Smooth muscle cell (in vitro differentiated cells): Measurements from ENCODE around the gene ABCC1. TPM values are rescaled to one million over a fixed set of nuclear protein-coding genes. Genes with fewer than 3 reads are reported as not detected.

ENCODE experiments used
- DNase-seq: peaks from one replicate; lab custom pipeline; 2025; ENCODE audit not compliant: unreplicated experiment; lab: John Stamatoyannopoulos, UW
- H2AFZ ChIP-seq: fragments of 200-600 bp; sonication (generic); 2 replicates; pipeline ENCODE4 v1.6.0; 2016; ENCODE audit warnings: antibody characterized with exemption, low read depth, mild to moderate bottlenecking
- H3F3A ChIP-seq: fragments of 200-600 bp; sonication (generic); 2 replicates; pipeline ENCODE4 v1.6.0; 2017; ENCODE audit warnings: antibody characterized with exemption, low read depth
- H3K27ac ChIP-seq: fragments of 200-600 bp; sonication (generic); 2 replicates; pipeline ENCODE4 v1.5.1; 2016; ENCODE audit warnings: low read depth, mild to moderate bottlenecking
- H3K27me3 ChIP-seq: fragments of 200-600 bp; sonication (generic); 2 replicates; pipeline ENCODE4 v1.6.1; 2016; ENCODE audit warnings: low read depth, mild to moderate bottlenecking
- H3K36me3 ChIP-seq: fragments of 200-600 bp; sonication (generic); 2 replicates; pipeline ENCODE4 v1.5.1; 2016; ENCODE audit warnings: low read depth
- H3K4me1 ChIP-seq: fragments of 200-600 bp; sonication (generic); 2 replicates; pipeline ENCODE4 v1.5.1; 2016; ENCODE audit warnings: low read depth
- H3K4me2 ChIP-seq: fragments of 200-600 bp; sonication (generic); 2 replicates; pipeline ENCODE4 v1.6.0; 2016; ENCODE audit warnings: mild to moderate bottlenecking
- H3K4me3 ChIP-seq: fragments of 200-600 bp; sonication (generic); 2 replicates; pipeline ENCODE4 v1.5.1; 2016; ENCODE audit warnings: mild to moderate bottlenecking
- H3K79me2 ChIP-seq: fragments of 200-600 bp; sonication (generic); 2 replicates; pipeline ENCODE4 v1.6.0; 2016; ENCODE audit warnings: low read depth, mild to moderate bottlenecking
- H3K9ac ChIP-seq: fragments of 200-600 bp; sonication (generic); 2 replicates; pipeline ENCODE4 v1.6.0; 2016; ENCODE audit warnings: low read depth
- H3K9me3 ChIP-seq: fragments of 200-600 bp; sonication (generic); replicated peaks from 2 replicates; pipeline ENCODE4 v1.5.1; 2016; ENCODE audit warnings: low read depth
- H4K20me1 ChIP-seq: fragments of 200-600 bp; sonication (generic); 2 replicates; pipeline ENCODE4 v1.6.0; 2016; ENCODE audit warnings: low read depth
- CTCF ChIP-seq: fragments of 200-600 bp; sonication (generic); IDR thresholded peaks from 2 replicates; pipeline ENCODE4 v1.5.1; 2017; ENCODE audit warnings: borderline replicate concordance, mild to moderate bottlenecking, antibody characterized with exemption; ENCODE audit not compliant: insufficient read depth, poor library complexity, severe bottlenecking
- WGBS: methylation state at CpG from one replicate; pipeline ENCODE4 v1.1.7; 2016; ENCODE audit warnings: low lambda C conversion rate; 5-methylcytosine and 5-hydroxymethylcytosine counted together
- polyA plus RNA-seq: library from polyadenylated mRNA; unstranded; fragments of >200 nt; fragmentation: Nextera tagmentation; extraction: Ambion mirVana; gene quantifications from 2 replicates; pipeline ENCODE4 v1.2.1, GENCODE V29; 2016
- total RNA-seq: library from RNA; depleted of rRNA; stranded (reverse); fragments of >200 nt; gene quantifications from 2 replicates; pipeline ENCODE4 v1.2.3, GENCODE V29; 2014

ABCC1 gene
- total and polyA plus RNA-seq, 2 experiments from 2014 or later = 10.2 to 22.7 TPM

DNA sequence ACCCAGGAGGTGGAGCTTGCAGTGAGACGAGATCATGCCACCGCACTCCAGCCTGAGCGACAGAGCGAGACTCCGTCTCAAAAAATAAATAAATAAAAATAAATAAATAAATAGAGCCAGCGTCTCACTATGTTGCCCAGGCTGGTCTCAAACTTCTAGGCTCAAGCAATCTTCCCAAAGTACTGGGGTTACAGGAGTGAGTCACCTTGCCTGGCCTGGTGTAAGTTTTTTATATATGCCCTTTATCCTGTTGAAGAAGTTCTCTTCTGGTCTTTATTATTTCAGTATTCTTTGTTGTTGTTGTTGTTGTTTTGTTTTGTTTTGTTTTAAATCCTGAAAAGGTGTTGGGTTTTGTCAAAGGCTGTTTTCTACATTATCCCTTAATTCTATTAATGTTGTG, 30.1 kb upstream of the ABCC1 start:
- Histone ChIP-seq H3K27ac (no peak overlapping the region), H3F3A (no peaks in the 10 kb centered on the region), H3K27me3 (no peaks in the 10 kb centered on the region), H3K4me2 (no peak overlapping the region), H3K79me2 (no peaks in the 10 kb centered on the region), H3K4me3 (no peak overlapping the region), H3K9me3 (no peaks in the 10 kb centered on the region), H2AFZ (no peak overlapping the region), H3K4me1 (no peaks in the 10 kb centered on the region), H4K20me1 (no peaks in the 10 kb centered on the region), H3K36me3 (no peaks in the 10 kb centered on the region), H3K9ac (no peak overlapping the region)
- no peak for TF ChIP-seq CTCF
- 98% methylated on average over 6 of the region's 6 CpGs for WGBS
- no peak for DNase-seq

GRCh38 chr16:15924996-15925395, 24.4 kb upstream of the ABCC1 start:
- no peak for TF ChIP-seq CTCF
- H3K9me3 ChIP-seq = no peaks in the 10 kb centered on the region

GRCh38 chr16:15925631-15926030, 23.8 kb upstream of the ABCC1 start:
- DNase-seq = no peak
- no peaks in the 10 kb centered on the region for H3K79me2 ChIP-seq
- no peak overlapping the region for H3K9ac ChIP-seq
- H3K4me1 ChIP-seq = no peaks in the 10 kb centered on the region
- no peaks in the 10 kb centered on the region for H3F3A ChIP-seq
- H3K9me3 ChIP-seq = no peaks in the 10 kb centered on the region
- no peak overlapping the region for H3K27ac ChIP-seq
- TF ChIP-seq CTCF = no peak
- H3K4me3 ChIP-seq = no peak overlapping the region
- H3K36me3 ChIP-seq = no peaks in the 10 kb centered on the region
- H3K27me3 ChIP-seq = no peaks in the 10 kb centered on the region
- 83% methylated on average over 9 of the region's 9 CpGs for WGBS
- H4K20me1 ChIP-seq = no peaks in the 10 kb centered on the region
- no peak overlapping the region for H2AFZ ChIP-seq
- no peak overlapping the region for H3K4me2 ChIP-seq

More at GRCh38 chr16:15924996-15925395, 24.4 kb upstream of the ABCC1 start:
- no peak overlapping the region for H3K27ac ChIP-seq
- no peaks in the 10 kb centered on the region for H3K4me1 ChIP-seq
- no peaks in the 10 kb centered on the region for H4K20me1 ChIP-seq
- 93% methylated on average over 13 of the region's 13 CpGs for WGBS
- no peak for DNase-seq
- H3F3A ChIP-seq = no peaks in the 10 kb centered on the region
- no peak overlapping the region for H3K4me3 ChIP-seq
- no peak overlapping the region for H3K4me2 ChIP-seq
- no peaks in the 10 kb centered on the region for H3K36me3 ChIP-seq
- H3K27me3 ChIP-seq = no peaks in the 10 kb centered on the region
- H3K79me2 ChIP-seq = no peaks in the 10 kb centered on the region
- no peak overlapping the region for H3K9ac ChIP-seq
- no peak overlapping the region for H2AFZ ChIP-seq

- no peak overlapping the region for H3K4me3 ChIP-seq
- DNase-seq = no peak
- WGBS = 98% methylated on average over 18 of the region's 18 CpGs
Observed at GRCh38 chr16:15928261-15929104, 20.9 kb upstream of the ABCC1 start.

More at GRCh38 chr16:15928261-15929104, 20.9 kb upstream of the ABCC1 start:
- no peak overlapping the region for H3K4me2 ChIP-seq
- H3K9ac ChIP-seq = no peak overlapping the region
- H3F3A ChIP-seq = no peaks in the 10 kb centered on the region
- H2AFZ ChIP-seq = no peak overlapping the region
- TF ChIP-seq CTCF = no peak
- no peaks in the 10 kb centered on the region for H3K9me3 ChIP-seq
- H3K27ac ChIP-seq = no peak overlapping the region
- no peaks in the 10 kb centered on the region for H3K79me2 ChIP-seq
- H3K27me3 ChIP-seq = no peaks in the 10 kb centered on the region
- H3K4me1 ChIP-seq = no peaks in the 10 kb centered on the region
- no peaks in the 10 kb centered on the region for H3K36me3 ChIP-seq
- no peaks in the 10 kb centered on the region for H4K20me1 ChIP-seq
